ENCODE measurements around the gene ERN1. TPM values are rescaled to one million over a fixed set of nuclear protein-coding genes. Genes with fewer than 3 reads are reported as not detected.
A peak's percentile ranks its signal among the peaks of the same experiment; 100 is the strongest.

The ERN1 gene
- total and polyA plus RNA-seq, 2 donors (not counting 3 experiments of a cell fraction or from before 2014, with no cell fraction given) = 9.1 to 21.5 TPM

DNA sequence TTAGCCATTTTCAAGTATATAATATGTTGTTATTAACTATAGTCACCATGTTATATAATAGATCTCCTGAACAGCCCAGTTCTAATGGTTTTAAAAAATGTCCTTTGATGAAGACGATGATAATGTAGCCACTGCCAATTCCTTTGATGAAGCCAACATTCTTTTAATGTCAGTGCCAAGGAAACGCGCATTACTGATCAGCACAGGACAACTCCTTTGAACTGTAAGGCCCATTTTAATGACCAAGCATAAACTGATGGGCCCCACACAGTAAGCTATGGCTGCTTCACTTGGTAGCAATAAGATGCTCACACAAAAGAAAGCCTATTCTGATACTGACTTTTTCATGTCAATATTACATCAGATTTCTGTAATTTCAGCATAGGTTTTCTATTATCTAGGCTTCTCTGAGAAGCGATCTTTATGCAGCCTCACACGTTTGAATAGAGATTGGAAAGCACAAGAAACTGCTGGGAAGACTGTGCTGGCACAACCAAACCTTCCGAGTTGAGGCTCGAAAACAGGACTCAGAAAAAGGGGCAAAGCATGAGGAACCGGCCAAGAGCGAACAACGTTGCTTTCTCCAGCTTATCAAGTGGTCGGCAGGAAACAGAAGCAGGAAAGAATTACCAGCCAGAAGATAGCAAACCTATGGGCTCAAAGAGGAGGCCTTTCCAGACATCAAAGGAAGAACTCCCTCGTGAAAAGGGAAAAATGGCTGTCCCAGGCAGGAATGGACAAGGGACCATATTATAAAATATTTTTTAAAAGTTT, 19.4 kb downstream of the ERN1 start:
- CTCF ChIA-PET = interaction anchor here (0.8 to 1.1 kb wide), 4 partner anchors 10 to 221 kb away, joined by 3 to 4 read pairs (median 3); no protein-coding TSS in a partner anchor
- peak overlapping the region; percentile 26 for H3K4me2 ChIP-seq (ENCODE audit: insufficient read depth, low read length)

More for the DNA sequence above, 19.4 kb downstream of the ERN1 start:
- DNase-seq (ENCODE audit: low read depth, low spot score) (peak; percentile 80), FAIRE-seq (peak; percentile 62)
- intact Hi-C loops (cut with micrococcal nuclease) (no loop called here), dilution Hi-C loops (cut with MboI; ENCODE audit: extremely low pct_ligation_motif_present, low sequenced_read_pairs) (no loop called here)
- Histone ChIP-seq H3K4me1 (ENCODE audit: control insufficient read depth, extremely low read depth, insufficient read depth, low read length) (peaks cover 7% of the 10 kb centered on the region), H2AFZ (ENCODE audit: low read depth, low read length) (peak overlapping the region; percentile 13), H3K27ac (ENCODE audit: insufficient read depth, low read depth, low read length) (peak overlapping the region; percentile 0), H4K20me1 (replicated peaks; ENCODE audit: control insufficient read depth, extremely low read depth, insufficient read depth, low read length) (no peaks in the 10 kb centered on the region), H3K9ac (replicated peaks; ENCODE audit: extremely low read depth, insufficient read depth, low read length) (no peak overlapping the region), H3K36me3 (ENCODE audit: control insufficient read depth in 2 of 2, extremely low read depth in 1 of 2, insufficient read depth in 2 of 2, low read length in 2 of 2) (no peaks in the 10 kb centered on the region), H3K9me1 (replicated peaks; ENCODE audit: control insufficient read depth, extremely low read depth, insufficient read depth, low read length) (no peaks in the 10 kb centered on the region), H3K27me3 (ENCODE audit: control insufficient read depth in 2 of 2, insufficient read depth in 2 of 2, low read length in 2 of 2) (no peaks in the 10 kb centered on the region), H3K9me3 (replicated peaks; ENCODE audit: control insufficient read depth, insufficient read depth, low read length) (no peaks in the 10 kb centered on the region), H3K4me3 (replicated peaks in 1 of 3; ENCODE audit: insufficient read depth in 1 of 3, low read depth in 1 of 3, low read length in 3 of 3) (no peak overlapping the region), H3K79me2 (ENCODE audit: control insufficient read depth, insufficient read depth, low read length) (no peaks in the 10 kb centered on the region)
- TF ChIP-seq EZH2 (IDR thresholded peaks at IDR 0.05; ENCODE audit: borderline replicate concordance, low read depth, low read length, severe bottlenecking) (no peak), MAX (IDR thresholded peaks at IDR 0.05; ENCODE audit: insufficient read depth, insufficient read length) (no peak), POLR2AphosphoS5 (IDR thresholded peaks at IDR 0.05; ENCODE audit: insufficient read depth, low read depth, low read length) (no peak), FOS (IDR thresholded peaks at IDR 0.05; ENCODE audit: borderline replicate concordance, insufficient read depth, low read length) (no peak), JUN (IDR thresholded peaks at IDR 0.05; ENCODE audit: borderline replicate concordance, insufficient read depth, insufficient read length, low read depth) (no peak), CTCF (IDR thresholded peaks at IDR 0.05; ENCODE audit: extremely low read depth in 1 of 2, insufficient read depth in 1 of 2, low read depth in 1 of 2, low read length in 2 of 2) (no peak), POLR2A (IDR thresholded peaks at IDR 0.05; ENCODE audit: low read depth, low read length) (no peak), GATA2 (IDR thresholded peaks at IDR 0.05; ENCODE audit: insufficient read depth, insufficient read length, low read depth, low read length) (no peak), MYC (IDR thresholded peaks at IDR 0.05; ENCODE audit: low read depth, low read length) (no peak)
- POLR2A ChIA-PET = interaction anchor here (0.9 kb wide), 1 partner anchor 35 kb away, joined by 3 read pairs; no protein-coding TSS in a partner anchor
- no TSS peak for BruUV-seq (replicated peaks)
